GOT3 (cell line): ENCODE data around the gene PTPN13.
"Not testable (repeated sequence)": the region's sequence is repeated elsewhere in the genome, so short reads cannot be mapped to it uniquely, and the experiment has no call there.

ENCODE experiments used
- DNase-seq: peaks from one replicate; lab custom pipeline; 2025; ENCODE audit warnings: mixed read lengths; lab: John Stamatoyannopoulos, UW

Gene PTPN13

DNA sequence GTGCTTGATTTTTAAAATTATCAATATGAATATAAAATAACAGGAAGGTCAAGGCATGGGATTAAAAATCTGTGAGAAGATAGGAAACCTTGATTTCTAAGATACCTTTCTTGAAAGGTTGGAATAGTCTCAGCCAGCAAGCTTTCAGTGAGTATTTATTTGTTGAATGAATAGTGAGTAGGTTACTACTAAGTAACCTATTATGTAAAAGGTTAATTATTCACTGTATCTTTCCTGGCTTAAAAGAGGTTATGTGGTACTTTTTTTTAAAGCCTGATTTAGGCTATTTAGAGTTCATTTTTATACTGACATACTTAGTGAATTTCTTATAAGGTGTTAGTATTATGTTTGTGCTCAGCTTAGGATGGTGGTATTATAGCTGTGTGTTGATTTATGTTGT, 123.5 kb downstream of the PTPN13 start:
- no peak for DNase-seq

DNA sequence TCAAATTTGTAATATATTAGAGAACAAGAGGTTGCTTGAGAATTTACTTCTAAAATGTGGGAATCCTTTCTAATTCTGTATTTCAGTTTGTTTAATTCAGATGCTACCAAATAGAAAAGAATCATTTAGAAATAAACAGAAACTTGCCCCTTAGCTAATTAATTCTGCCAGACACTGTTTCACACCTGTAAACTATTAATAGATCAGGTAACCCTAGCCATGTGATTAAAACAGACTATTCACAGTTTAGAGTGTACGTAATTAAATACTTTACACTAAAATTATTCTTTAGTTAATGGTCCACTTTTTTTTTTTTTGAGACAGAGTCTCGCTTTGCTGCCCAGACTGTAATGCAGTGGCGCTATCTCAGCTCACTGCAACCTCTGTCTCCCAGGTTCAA, 124.0 kb downstream of the PTPN13 start:
- DNase-seq: no peak

DNA sequence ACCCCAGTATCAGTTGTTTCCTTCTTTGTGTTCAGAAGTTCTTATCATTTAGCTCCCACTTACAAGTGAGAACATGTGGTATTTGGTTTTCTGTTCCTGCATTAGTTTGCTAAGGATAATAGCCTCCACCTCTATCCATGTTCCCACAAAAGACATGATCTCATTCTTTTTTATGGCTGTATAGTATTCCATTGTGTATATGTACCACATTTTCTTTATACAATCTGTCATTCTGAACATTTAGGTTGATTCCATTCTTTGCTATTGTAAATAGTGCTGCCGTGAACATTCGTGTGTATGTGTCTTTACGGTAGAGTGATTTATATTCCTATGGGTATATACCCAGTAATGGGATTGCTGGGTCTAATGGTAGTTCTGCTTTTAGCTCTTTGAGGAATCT, 125.0 kb downstream of the PTPN13 start:
- DNase-seq: not testable (repeated sequence)

GRCh38 chr4:86720508-86721068, 126.5 kb downstream of the PTPN13 start:
- no peak for DNase-seq

DNA sequence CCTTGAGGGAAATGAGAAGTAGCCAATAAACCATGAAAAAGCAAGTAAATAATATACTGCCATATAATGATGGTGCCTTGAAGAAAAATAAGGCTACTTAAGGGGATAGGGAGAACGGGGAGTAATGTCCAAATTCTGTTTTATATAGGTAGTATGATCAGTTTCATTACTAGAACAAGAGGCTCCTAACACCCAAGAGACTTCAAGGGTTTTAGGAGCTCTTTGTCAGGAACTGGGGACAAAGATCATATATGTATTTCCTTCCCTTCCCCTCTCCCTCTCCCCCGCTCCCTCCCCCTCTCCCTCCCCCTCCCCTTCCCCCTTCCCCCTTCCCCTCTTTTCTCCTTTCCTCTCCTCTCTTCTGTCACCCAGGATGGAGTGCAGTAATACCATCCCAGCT, 127.3 kb downstream of the PTPN13 start:
- no peak for DNase-seq

- DNase-seq: no peak
Observed at GRCh38 chr4:86730310-86730709, 136.2 kb downstream of the PTPN13 start.

DNA sequence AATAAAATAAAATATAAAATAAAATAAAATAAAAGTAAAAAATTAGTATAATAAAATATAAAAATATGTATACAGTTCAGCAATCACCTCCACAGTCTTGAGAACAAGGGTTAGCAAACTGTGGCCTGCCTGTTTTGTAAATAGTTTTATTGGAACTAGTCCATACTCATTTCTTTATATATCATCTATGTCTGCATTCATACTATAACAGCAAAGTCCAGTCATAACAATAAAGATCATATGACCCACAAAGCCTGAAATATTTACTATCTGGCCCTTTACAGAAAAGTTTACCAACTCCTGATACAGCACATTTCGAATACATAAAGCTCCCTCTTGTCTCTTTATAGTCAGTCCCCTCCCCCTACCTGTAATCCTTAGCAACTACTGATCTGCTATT, 143.1 kb downstream of the PTPN13 start:
- no peak for DNase-seq

DNA sequence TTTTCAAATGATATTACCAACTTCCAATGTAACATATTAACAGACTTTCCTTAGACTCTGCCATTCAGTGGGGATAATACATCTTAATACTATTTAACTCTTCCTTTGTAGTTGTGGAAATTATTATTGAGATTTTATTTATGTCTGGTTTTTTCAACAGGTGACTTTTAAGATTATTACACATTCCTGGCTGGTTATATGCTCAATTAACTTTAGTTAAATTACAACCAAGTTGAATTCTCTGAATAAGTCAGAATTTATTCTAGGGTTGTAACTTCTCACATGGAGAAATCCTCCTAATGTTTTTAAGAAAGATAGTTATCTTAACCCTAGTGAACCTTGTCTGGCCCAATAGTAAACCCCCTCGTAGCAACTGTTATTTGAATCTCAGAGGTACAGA, 147.7 kb downstream of the PTPN13 start:
- DNase-seq: no peak

DNA sequence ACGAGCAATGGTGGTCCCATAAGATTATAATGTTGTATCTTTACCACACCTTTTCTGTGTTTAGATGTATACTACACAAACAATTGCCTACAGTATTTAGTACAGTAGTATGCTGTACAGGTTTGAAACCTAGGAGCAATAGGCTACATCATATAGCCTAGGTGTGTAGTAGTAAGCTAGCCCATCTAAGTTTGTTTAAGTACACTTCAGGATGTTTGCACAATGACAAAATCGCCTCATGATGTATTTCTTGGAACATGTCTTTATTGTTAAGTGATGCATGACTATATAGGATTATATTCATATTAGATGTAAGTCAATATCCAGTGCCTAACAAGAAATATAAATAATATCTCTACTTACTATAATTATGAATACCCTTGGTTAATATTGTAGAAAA, 150.5 kb downstream of the PTPN13 start:
- DNase-seq: no peak

DNA sequence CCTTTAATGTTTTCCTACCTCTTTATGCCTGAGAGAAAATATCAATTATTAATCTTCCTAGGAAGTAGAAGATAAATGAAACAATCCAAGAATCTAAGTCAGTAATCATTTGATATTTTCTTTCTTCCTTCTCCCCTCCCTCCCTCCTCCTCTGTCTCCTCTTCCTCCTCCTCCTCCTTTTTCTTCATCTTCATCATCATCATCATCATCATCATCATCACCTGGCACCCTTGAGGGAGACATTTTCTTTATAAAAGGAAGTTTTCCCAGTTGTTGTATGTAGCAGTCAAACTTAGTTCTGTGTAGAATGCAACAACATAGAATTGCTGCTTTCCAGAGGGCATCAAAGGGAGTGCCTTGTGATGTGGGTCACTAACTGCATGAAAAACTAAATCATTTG, 155.0 kb downstream of the PTPN13 start:
- DNase-seq: no peak

DNA sequence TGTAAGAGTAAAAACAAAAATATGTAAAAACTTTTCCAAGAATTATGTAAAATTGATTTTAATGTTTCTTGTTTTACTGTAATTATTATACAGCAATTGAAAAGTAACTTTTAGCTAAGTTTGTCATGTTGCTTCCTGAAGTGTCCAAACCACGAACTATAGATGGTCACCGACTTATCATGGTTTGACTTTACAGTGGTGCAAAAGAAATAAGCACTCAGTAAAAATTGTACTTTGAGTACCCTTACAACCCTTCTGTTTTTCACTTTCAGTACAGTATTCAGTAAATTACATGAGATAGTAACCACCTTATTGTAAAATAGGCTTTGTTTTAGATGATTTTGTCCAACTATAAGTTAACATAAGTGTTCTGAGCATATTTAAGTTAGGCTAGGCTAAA, 161.3 kb downstream of the PTPN13 start:
- no peak for DNase-seq

GRCh38 chr4:86757468-86757867, 163.4 kb downstream of the PTPN13 start:
- no peak for DNase-seq

GRCh38 chr4:86759298-86759697, 165.2 kb downstream of the PTPN13 start:
- no peak for DNase-seq

- no peak for DNase-seq
Observed at GRCh38 chr4:86762649-86763048, 168.5 kb downstream of the PTPN13 start.

GRCh38 chr4:86769794-86770193, 175.7 kb downstream of the PTPN13 start:
- no peak for DNase-seq

DNA sequence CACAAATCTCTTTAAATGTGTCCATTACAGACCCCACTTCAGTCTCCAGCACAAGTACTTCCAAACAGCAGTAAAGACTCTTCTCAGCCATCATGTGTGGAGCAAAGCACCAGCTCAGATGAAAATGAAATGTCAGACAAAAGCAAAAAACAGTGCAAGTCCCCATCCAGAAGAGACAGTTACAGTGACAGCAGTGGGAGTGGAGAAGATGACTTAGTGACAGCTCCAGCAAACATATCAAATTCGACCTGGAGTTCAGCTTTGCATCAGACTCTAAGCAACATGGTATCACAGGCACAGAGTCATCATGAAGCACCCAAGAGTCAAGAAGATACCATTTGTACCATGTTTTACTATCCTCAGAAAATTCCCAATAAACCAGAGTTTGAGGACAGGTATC, 177.0 kb downstream of the PTPN13 start:
- DNase-seq: no peak

DNA sequence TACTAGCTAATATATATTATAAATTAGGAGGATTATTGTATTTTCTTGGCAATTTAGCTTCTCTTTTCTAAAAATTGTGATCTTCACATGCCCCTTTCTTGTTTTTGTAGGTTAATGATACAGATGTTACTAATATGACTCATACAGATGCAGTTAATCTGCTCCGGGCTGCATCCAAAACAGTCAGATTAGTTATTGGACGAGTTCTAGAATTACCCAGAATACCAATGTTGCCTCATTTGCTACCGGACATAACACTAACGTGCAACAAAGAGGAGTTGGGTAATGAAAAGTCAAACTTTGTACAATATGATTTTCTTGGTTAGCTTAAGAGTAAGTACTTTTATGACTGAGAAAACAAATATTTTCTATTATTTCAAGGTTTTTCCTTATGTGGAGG, 180.9 kb downstream of the PTPN13 start:
- no peak for DNase-seq

- no peak for DNase-seq
Observed at GRCh38 chr4:86778175-86778574, 184.1 kb downstream of the PTPN13 start.

DNA sequence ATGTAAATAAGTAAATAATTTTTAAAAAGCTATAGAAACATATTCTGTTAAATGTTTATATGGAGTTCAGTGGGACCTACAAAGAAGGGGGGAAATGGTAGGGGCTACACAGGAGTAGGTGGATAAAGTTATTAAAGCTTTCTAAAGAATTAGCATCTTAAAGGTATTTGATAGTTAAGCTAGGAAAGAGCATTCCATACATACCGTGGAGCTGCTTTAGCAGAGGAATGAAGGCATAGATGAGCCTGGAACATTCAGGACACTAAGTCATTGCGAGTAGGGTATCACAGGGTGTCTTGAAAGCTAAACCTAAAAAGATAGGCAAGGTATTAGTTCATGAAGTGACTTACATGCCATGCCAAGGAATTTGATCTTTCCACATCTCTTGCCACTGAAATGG, 194.7 kb downstream of the PTPN13 start:
- no peak for DNase-seq

- no peak for DNase-seq
Observed at GRCh38 chr4:86791126-86791525, 197.0 kb downstream of the PTPN13 start.

DNA sequence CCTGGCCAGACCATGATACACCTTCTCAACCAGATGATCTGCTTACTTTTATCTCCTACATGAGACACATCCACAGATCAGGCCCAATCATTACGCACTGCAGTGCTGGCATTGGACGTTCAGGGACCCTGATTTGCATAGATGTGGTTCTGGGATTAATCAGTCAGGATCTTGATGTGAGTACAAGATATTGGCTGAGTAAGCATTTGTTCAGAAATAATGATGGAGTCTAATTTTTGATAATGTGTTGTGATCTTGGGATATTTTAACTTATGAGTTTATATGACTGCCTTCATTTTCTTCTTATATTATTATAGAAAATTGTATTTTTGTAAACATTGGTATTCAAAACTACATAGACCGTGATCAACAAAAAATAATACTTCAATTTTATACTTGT, 215.7 kb downstream of the PTPN13 start:
- DNase-seq: no peak

DNA sequence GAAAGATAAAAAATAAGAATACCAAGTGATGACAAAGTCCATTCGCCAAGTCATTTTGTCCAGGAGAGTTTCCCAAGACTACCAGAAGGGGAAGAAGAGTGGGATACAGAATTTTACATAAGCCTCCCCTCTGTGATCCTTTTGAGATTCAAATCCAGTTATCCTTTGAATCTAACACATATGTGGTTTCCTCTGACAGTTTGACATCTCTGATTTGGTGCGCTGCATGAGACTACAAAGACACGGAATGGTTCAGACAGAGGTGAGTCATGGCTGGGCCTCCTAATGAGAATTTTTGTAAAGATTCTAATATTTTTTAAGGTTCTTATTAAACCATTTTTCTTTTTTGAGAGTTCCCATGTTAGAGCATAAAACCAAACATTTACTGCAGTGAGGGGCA, 216.7 kb downstream of the PTPN13 start:
- no peak for DNase-seq

GRCh38 chr4:86815653-86816052, 221.5 kb downstream of the PTPN13 start:
- DNase-seq: no peak

GRCh38 chr4:86816501-86817273, 222.6 kb downstream of the PTPN13 start:
- no peak for DNase-seq
